HAP-1 (cell line): ENCODE data around the gene TMEM204.

ENCODE experiments used
- DNase-seq, 2 experiments: peaks; one replicate each; pipeline ENCODE4 v3.0.0-alpha.2; 2016 to 2020; ENCODE audit warnings: low spot score in 2 of 2
- H3K27me3 ChIP-seq: fragments of 250-450 bp; sonication (Bioruptor Pico); 2 replicates; pipeline ENCODE4 v1.5.1; 2020; ENCODE audit warnings: low read depth, mild to moderate bottlenecking, moderate library complexity
- H3K36me3 ChIP-seq: fragments of 250-450 bp; sonication (Bioruptor Pico); replicated peaks from 2 replicates; pipeline ENCODE4 v1.5.1; 2020; ENCODE audit warnings: mild to moderate bottlenecking
- H3K4me1 ChIP-seq: fragments of 250-450 bp; sonication (Bioruptor Pico); 2 replicates; pipeline ENCODE4 v1.5.1; 2020; ENCODE audit warnings: mild to moderate bottlenecking
- H3K4me3 ChIP-seq: fragments of 250-450 bp; sonication (Bioruptor Pico); 2 replicates; pipeline ENCODE4 v1.5.1; 2020; ENCODE audit warnings: mild to moderate bottlenecking, moderate library complexity
- H3K9me3 ChIP-seq: fragments of 250-450 bp; sonication (Bioruptor Pico); 2 replicates; pipeline ENCODE4 v1.5.1; 2020; ENCODE audit warnings: mild to moderate bottlenecking, moderate library complexity
- in situ Hi-C: fragments of 300-500 bp; cut with MboI; formaldehyde crosslinking; loops from 3 replicates; pipeline ENCODE4 v1.14.3; 2020; ENCODE audit warnings: low sequenced_read_pairs, inconsistent platforms, mixed read lengths

TMEM204 gene

GRCh38 chr16:1505073-1505844 is 28.2 kb upstream of the TMEM204 start:
- Histone ChIP-seq H3K4me3 (no peak overlapping the region), H3K36me3 (peaks cover 58% of the 10 kb centered on the region), H3K9me3 (no peaks in the 10 kb centered on the region), H3K4me1 (no peaks in the 10 kb centered on the region), H3K27me3 (no peaks in the 10 kb centered on the region)
- in situ Hi-C loops = no loop called here
- no peak for DNase-seq

GRCh38 chr16:1505912-1506311 is 27.6 kb upstream of the TMEM204 start:
- in situ Hi-C loops = no loop called here
- H3K36me3 ChIP-seq = peaks cover 57% of the 10 kb centered on the region

GRCh38 chr16:1506494-1507213 is 26.8 kb upstream of the TMEM204 start:
- DNase-seq = no peak
- H3K9me3 ChIP-seq = no peaks in the 10 kb centered on the region
- no peaks in the 10 kb centered on the region for H3K27me3 ChIP-seq
- H3K36me3 ChIP-seq = peaks cover 49% of the 10 kb centered on the region
- no peaks in the 10 kb centered on the region for H3K4me1 ChIP-seq
- no peak overlapping the region for H3K4me3 ChIP-seq
- in situ Hi-C loops = no loop called here

More at GRCh38 chr16:1505912-1506311, 27.6 kb upstream of the TMEM204 start:
- H3K4me1 ChIP-seq = no peaks in the 10 kb centered on the region
- no peak overlapping the region for H3K4me3 ChIP-seq
- no peaks in the 10 kb centered on the region for H3K27me3 ChIP-seq
- DNase-seq = no peak
- no peaks in the 10 kb centered on the region for H3K9me3 ChIP-seq

- Histone ChIP-seq H3K9me3 (no peaks in the 10 kb centered on the region), H3K4me3 (no peak overlapping the region), H3K27me3 (no peaks in the 10 kb centered on the region), H3K4me1 (no peaks in the 10 kb centered on the region), H3K36me3 (peaks cover 33% of the 10 kb centered on the region)
- in situ Hi-C loops = no loop called here
- no peak for DNase-seq
Measured at GRCh38 chr16:1508494-1509187, 24.8 kb upstream of the TMEM204 start.

GRCh38 chr16:1509307-1510221 is 23.9 kb upstream of the TMEM204 start:
- Histone ChIP-seq H3K36me3 (peaks cover 33% of the 10 kb centered on the region), H3K9me3 (0 out of 2 replicates have a peak, but pooled peaks cover 2% of the 10 kb centered on the region)

GRCh38 chr16:1510272-1510671 is 23.2 kb upstream of the TMEM204 start:
- peaks cover 29% of the 10 kb centered on the region for H3K36me3 ChIP-seq
- in situ Hi-C loops = no loop called here
- H3K4me1 ChIP-seq = no peaks in the 10 kb centered on the region
- no peaks in the 10 kb centered on the region for H3K27me3 ChIP-seq
- H3K9me3 ChIP-seq = peaks cover 6% of the 10 kb centered on the region
- H3K4me3 ChIP-seq = no peak overlapping the region
- DNase-seq = no peak

More at GRCh38 chr16:1509307-1510221, 23.9 kb upstream of the TMEM204 start:
- no peak for DNase-seq
- Histone ChIP-seq H3K4me3 (no peak overlapping the region), H3K4me1 (no peaks in the 10 kb centered on the region), H3K27me3 (no peaks in the 10 kb centered on the region)
- in situ Hi-C loops = no loop called here

- Histone ChIP-seq H3K36me3 (peaks cover 26% of the 10 kb centered on the region), H3K4me1 (no peaks in the 10 kb centered on the region), H3K9me3 (peaks cover 6% of the 10 kb centered on the region), H3K4me3 (no peak overlapping the region), H3K27me3 (no peaks in the 10 kb centered on the region)
- in situ Hi-C loops = no loop called here
- DNase-seq = no peak
Measured at GRCh38 chr16:1510941-1511351, 22.5 kb upstream of the TMEM204 start.

- DNase-seq = no peak
- in situ Hi-C loops = no loop called here
- Histone ChIP-seq H3K27me3 (no peaks in the 10 kb centered on the region), H3K36me3 (peaks cover 22% of the 10 kb centered on the region), H3K9me3 (peaks cover 6% of the 10 kb centered on the region), H3K4me1 (no peaks in the 10 kb centered on the region), H3K4me3 (no peak overlapping the region)
Measured at GRCh38 chr16:1511662-1512569, 21.6 kb upstream of the TMEM204 start.

- peaks cover 20% of the 10 kb centered on the region for H3K36me3 ChIP-seq
Measured at GRCh38 chr16:1512774-1513173, 20.7 kb upstream of the TMEM204 start.

GRCh38 chr16:1514507-1514906 is 19.0 kb upstream of the TMEM204 start:
- in situ Hi-C loops = no loop called here
- H3K36me3 ChIP-seq = peaks cover 12% of the 10 kb centered on the region
- no peak overlapping the region for H3K4me3 ChIP-seq
- no peaks in the 10 kb centered on the region for H3K4me1 ChIP-seq
- H3K27me3 ChIP-seq = no peaks in the 10 kb centered on the region
- no peak for DNase-seq
- H3K9me3 ChIP-seq = peaks cover 6% of the 10 kb centered on the region

More at GRCh38 chr16:1512774-1513173, 20.7 kb upstream of the TMEM204 start:
- in situ Hi-C loops = no loop called here
- H3K4me1 ChIP-seq = no peaks in the 10 kb centered on the region
- no peaks in the 10 kb centered on the region for H3K27me3 ChIP-seq
- no peak overlapping the region for H3K4me3 ChIP-seq
- no peak for DNase-seq
- H3K9me3 ChIP-seq = peaks cover 6% of the 10 kb centered on the region

- DNase-seq = no peak
- H3K27me3 ChIP-seq = no peaks in the 10 kb centered on the region
- in situ Hi-C loops = no loop called here
- H3K4me3 ChIP-seq = no peak overlapping the region
- H3K9me3 ChIP-seq = peaks cover 6% of the 10 kb centered on the region
- H3K4me1 ChIP-seq = no peaks in the 10 kb centered on the region
- H3K36me3 ChIP-seq = no peaks in the 10 kb centered on the region
Measured at GRCh38 chr16:1518626-1519135, 14.8 kb upstream of the TMEM204 start.

GRCh38 chr16:1519831-1520230 is 13.6 kb upstream of the TMEM204 start:
- Histone ChIP-seq H3K4me3 (no peak overlapping the region), H3K4me1 (no peaks in the 10 kb centered on the region), H3K27me3 (no peaks in the 10 kb centered on the region), H3K36me3 (no peaks in the 10 kb centered on the region), H3K9me3 (peaks cover 3% of the 10 kb centered on the region)
- DNase-seq = no peak
- in situ Hi-C loops = no loop called here
